GM08714 (cell line): ENCODE results near the gene ANO10.
"Not testable (repeated sequence)": the region's sequence is repeated elsewhere in the genome, so short reads cannot be mapped to it uniquely, and the experiment has no call there.

Experiments used
- H3K4me3 ChIP-seq: fragments of 200-500 bp; sonication (Bioruptor generic); 2 replicates; pipeline ENCODE4 v1.5.1; 2014; ENCODE audit warnings: mild to moderate bottlenecking, low read length, inconsistent platforms
- ZNF274 ChIP-seq: IDR thresholded peaks from 2 replicates; pipeline ENCODE4 v1.6.1; 2012; ENCODE audit warnings: mild to moderate bottlenecking, low read depth, low read length

ANO10 gene

DNA sequence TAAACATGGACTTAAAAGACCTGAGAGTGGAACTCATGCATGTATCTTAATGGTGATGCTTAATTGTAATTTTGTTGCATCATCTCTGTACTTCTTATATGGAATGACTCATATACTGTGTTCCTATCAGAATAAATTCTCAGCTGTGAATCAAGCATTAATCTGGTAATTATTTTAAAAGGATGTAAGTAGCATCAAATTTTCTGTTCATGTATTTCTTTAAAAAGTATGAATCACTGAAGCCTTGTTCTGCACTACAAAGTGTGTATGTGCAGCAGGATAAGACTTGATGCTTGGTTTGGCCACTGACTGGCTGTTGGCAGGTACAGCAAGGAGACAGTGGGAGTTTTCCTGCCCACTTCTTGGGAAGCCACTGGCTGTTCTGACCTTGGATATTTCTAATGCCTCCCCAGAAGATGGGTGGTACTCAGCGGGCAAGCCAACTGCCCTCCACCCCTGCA is 123.9 kb downstream of the ANO10 start:
- no peak overlapping the region for H3K4me3 ChIP-seq
- TF ChIP-seq ZNF274 = no peak

DNA sequence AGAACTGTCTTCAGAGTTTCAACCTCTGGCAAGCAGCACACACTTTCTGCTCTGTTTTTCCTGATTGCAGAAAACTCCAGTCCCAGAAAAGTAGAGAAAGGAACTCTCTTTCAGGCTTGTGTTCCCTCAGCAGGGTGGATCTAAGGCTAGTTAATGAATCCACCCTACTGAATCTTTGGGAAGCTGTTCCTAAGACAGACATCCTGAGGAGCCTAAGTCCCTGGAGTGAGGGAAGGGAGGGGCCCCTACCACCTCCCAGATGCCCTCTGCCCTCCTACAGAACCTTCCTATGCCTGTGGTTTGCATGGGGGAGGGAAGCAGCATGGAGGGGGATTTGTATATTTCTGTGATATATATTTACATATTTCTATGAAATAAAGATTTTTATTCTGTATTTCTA is 124.4 kb downstream of the ANO10 start:
- H3K4me3 ChIP-seq = no peak overlapping the region
- no peak for TF ChIP-seq ZNF274

DNA sequence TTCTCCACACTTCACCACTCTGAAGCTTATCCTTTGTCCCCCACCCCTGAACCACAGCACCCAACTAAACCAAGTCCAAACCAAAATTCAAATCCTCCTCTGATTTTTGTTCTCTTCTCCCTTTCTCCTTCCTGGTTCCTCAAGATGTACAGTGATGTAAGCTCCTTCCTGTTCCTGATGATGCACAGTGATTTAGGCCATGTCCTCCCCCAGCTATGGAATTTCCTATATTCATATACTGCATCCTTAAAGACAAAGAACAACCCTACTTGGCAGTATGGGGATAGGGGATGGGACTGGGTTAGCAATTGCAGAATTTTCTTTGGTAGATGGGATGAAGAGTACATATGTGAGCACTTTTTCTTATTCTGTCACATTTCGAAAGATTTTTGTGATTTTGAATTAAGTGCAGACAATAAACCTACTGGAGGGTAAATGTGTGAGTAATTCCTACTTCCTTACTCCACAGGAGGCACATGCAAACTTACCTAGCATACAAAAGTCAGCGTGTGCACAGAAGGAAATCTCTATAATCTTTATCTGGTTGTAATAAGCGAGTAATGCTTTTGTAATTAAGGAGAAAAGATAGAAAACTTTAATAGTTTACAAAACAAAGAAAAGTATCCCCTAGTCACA is 125.0 kb downstream of the ANO10 start:
- no peak overlapping the region for H3K4me3 ChIP-seq
- TF ChIP-seq ZNF274 = no peak

DNA sequence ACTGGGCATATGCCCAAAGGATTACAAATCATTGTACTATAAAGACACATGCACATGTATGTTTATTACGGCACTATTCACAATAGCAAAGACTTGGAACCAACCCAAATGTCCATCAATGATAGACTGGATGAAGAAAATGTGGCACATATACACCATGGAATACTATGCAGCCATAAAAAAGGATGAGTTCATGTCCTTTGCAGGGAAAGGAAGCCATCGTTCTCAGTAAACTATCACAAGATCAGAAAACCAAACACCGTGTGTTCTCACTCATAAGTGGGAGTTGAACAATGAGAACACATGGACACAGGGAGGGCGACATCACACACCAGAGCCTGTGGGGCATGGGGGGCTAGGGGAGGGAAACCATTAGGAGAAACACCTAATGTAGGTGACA is 128.9 kb downstream of the ANO10 start:
- H3K4me3 ChIP-seq = not testable (repeated sequence)

DNA sequence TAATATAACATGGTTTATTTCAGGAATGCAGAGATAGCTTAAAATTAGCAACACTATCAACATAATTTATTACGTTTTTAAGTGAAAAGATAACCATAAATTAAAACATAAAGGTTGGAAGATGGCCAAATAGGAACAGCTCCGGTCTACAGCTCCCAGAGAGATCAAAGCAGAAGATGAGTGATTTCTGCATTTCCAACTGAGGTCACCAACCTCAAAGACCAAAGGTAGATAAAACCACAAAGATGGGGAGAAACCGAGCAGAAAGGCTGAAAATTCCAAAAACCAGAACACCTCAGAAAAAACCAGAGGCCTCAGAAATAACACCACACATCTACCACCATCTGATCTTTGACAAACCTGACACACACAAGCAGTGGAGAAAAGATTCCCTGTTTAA is 130.0 kb downstream of the ANO10 start:
- not testable (repeated sequence) for H3K4me3 ChIP-seq

DNA sequence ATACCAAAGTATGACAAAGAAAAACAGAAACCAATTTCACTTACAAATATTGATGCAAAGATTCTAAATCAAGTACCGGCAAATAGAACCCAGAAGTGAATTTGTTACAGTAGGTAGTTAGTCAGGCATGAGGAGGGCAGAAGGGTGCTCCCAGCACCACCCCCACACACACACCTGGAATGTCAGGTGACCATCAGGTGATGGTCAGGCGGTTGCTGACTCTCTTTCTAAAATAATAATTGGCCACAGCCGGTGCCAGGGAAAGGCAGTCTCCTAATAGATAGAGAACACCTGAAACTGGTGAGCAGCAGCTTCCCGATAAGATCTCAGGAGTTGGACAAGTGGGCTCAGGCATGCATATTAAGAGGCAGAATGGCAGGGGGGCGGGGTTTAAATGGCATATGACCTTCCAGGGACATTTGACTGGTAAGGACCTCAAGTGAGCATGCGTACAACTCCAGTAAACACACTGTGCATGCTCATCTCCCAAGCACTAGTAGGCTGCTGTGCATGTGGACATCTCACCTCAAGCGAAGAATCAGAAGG is 131.1 kb downstream of the ANO10 start:
- H3K4me3 ChIP-seq = no peak overlapping the region
- TF ChIP-seq ZNF274 = no peak

DNA sequence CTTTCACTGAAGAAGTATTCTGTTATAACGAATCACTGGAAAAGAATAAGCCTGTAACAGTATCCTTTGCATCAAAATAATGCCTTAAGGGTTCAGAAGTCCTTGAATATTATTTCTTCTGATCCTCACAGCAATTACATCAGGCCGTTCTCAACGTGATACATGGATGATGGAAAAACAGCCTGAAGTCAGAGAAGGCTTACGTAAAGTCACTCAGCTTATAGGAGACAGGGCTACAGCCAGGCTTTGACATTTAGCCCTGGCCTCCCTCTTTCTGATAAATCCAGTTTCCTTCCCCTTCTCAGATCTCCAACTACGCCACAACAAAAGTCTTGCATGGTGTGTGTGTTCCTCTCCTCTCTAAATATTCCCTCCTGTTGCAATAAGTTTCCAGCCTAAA is 131.9 kb downstream of the ANO10 start:
- no peak overlapping the region for H3K4me3 ChIP-seq
- no peak for TF ChIP-seq ZNF274

DNA sequence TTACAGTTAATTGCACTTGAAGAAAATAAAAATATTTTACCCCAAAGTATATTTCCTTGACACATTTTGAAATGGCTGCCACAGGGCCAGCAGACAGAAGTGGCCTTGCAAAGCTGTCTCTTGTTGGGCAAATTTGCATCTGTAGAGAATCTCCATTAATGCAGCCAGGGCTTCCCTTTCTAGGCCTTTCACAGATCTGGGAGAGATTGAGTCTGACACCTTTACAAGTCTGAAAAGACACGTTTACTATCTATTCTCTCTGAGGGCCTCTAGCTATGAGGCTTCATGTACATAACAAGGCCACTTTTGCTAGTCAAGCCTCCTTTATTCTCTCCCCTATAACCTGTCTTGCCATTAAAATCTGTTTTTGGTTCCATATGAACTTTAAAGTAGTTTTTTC is 135.9 kb downstream of the ANO10 start:
- TF ChIP-seq ZNF274 = no peak
- H3K4me3 ChIP-seq = no peak overlapping the region

DNA sequence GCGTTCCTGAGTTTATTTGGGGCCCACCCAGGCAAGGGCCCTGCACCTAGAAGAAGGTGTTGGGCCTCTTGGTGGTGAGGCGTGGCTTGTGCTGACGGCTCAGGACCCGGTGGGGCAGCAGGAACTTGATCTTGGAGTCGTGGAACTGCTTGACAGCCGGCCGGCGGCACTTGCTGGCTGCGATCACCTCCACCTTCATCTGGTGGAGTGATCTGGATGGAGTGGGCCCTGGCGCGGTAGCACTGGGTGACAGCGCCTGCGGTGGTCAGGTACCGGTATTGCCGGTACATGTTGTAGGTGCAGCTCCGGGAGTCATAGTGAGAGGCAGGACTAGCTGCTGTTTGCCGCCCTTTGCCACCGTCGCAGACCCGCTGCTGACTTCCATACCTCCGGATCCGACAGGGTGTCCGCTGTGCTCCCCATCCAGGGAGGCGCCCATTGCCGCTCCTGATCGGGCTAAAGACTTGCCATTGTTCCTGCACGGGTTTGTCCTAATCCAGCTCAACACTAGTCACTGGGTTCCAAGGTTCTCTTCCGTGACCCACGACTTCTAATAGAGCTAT is 136.8 kb downstream of the ANO10 start:
- no peak overlapping the region for H3K4me3 ChIP-seq
- TF ChIP-seq ZNF274 = no peak

DNA sequence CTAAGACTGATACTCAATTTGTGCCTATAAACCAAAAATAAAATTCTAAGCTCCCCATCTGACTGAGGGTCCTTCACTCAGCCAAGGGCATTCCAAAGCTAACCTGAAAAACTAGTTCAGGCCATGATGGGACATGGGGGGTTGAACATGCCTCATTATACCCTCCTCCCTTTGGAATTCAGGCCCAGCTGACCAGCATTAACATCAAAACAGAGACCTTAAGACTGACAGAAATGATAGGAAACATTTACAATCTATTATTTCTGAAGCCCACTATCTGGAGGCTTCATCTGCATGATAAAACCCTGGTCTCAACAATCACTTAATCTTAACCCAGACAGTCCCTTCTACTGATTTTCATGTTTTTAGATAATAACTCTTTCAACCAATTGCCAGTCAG is 140.4 kb downstream of the ANO10 start:
- H3K4me3 ChIP-seq = no peak overlapping the region
- no peak for TF ChIP-seq ZNF274

DNA sequence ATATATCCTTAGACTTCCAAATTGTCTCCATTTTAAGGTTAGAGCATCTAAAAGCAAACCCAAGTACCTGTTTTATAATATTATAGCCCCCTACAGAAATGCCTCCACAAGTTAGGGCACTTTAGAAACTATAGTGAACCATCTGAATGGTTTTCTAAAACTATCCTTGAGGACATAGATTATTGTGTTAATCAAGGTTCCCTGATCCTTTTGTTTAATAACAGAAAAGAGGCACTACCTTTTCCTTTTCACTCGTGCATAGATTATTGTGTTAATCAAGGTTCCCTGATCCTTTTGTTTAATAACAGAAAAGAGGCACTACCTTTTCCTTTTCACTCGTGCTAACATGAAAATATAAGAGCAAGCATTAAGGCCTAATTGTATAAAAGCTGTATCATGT is 143.0 kb downstream of the ANO10 start:
- not testable (repeated sequence) for H3K4me3 ChIP-seq

DNA sequence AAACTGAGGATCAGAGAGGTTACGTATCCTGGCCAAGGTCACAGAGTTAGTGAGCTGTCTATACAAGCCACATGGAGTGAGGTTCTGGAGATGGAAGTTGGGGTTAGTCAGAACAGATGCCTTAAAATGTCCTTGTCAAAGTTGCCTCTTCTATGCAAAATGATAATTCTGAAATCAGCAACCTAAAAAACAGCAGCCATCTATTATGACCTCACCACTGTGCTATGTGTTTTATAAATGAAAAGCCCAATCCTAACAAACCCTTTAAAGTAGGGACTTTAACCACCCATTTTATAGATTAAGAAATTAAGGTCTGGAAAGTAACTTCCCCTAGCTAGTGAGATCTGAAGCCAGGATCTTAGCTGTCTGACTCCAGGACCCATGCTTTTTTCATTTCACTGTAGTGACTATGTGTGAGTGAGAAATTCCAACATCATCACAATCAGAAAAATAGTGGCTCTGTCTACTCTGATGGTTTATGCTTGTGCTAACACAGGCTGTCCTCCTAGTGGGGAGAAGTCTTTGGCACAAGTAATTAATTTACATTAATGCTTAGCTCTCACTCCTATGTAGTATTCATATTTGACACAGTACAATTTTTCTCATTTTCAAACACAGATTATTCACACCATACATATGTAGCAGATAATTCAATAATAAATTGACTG is 143.6 kb downstream of the ANO10 start:
- H3K4me3 ChIP-seq = no peak overlapping the region
- no peak for TF ChIP-seq ZNF274

DNA sequence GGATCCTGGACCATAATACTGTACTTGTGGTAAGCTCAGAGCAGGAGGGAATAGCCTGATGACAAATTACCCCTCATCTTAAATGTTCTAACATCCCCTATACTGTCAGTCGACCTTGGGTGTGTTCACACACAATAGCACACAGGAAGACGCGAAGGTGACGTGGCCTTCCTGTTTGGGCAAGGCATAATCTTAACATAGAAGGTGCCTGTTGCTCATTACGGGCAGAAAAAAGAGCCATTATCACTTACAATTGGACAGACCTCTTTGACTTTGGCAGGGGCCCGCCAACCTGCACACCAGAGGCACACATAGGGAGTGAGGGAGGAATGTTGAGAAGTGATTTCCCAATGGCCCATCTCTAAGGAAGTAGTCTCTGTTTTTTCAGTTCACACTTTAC is 144.2 kb downstream of the ANO10 start:
- TF ChIP-seq ZNF274 = no peak
- no peak overlapping the region for H3K4me3 ChIP-seq

DNA sequence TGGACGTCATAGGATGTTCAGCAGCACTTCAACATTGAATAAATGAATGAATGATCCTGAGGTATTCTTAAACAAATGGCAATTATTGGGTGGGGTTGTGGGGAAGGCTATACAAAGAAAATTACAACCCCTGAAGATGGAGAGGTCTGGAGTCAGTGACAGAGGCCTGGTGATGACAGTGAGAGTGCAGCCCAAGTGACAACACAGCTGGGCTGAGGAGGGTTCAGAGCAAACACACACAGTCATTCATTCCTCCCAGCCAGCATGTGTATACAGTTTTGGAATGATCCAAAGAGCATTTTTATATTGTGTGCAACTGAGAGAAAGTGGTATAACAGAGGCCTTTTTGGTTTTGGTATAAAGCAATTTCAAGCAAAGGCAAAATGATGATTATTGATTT is 148.1 kb downstream of the ANO10 start:
- no peak overlapping the region for H3K4me3 ChIP-seq
- no peak for TF ChIP-seq ZNF274

DNA sequence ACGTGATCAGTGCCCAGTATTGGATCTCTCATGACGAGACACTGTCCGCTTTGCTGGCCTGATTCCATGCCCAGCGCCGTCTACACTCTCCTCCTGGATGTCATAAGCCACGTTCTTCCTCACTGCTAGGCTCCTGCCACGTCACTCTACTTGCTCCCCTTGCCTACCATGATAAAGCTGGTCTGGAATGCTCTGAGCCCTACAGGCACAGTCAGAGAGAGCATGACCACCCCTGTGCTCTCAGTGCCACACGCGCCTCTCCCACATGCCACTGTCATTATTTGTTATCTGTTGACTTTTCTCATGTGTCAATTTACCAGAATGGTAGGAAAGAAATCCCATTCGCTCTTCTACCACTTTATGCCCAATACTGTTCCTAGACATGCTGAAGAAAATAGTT is 148.6 kb downstream of the ANO10 start:
- H3K4me3 ChIP-seq = no peak overlapping the region
- no peak for TF ChIP-seq ZNF274
